ENCODE measurements around the gene AEBP2. TPM values are rescaled to one million over a fixed set of nuclear protein-coding genes. Genes with fewer than 3 reads are reported as not detected.

AEBP2 gene
- total RNA-seq, 1 donor = 19.2 TPM

DNA sequence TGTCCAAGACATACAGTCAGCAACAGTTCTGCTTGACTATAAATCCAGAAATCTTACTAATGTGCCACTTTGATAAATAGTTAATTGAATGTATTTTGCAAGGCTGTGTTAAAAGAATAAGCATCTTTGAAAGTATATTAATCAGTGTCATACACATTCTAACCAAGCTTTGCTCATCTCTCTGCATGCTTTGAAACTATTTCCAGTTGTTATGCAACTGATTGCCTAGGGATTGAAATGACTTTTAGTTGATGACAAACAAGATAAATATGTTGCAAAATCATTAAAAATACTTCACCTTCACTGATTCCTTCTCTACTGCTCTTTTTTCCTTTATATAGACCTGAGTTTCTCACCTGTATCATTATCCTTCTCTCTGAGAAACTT is 91.3 kb downstream of the AEBP2 start:
- DNase-seq (ENCODE audit: insufficient read length, low spot score, missing footprints) = peak; percentile 56
- Histone ChIP-seq H3K4me3 (ENCODE audit: insufficient read depth, low read length) (no peak overlapping the region), H3K27ac (ENCODE audit: low read depth, low read length) (no peak overlapping the region), H3K36me3 (ENCODE audit: insufficient read depth, low read length) (no peaks in the 10 kb centered on the region), H3K4me1 (ENCODE audit: insufficient read depth, low read length) (peaks cover 13% of the 10 kb centered on the region), H3K79me2 (ENCODE audit: insufficient read depth, low read length) (no peaks in the 10 kb centered on the region), H3K4me2 (ENCODE audit: insufficient read depth, low read length) (no peak overlapping the region), H3K27me3 (ENCODE audit: insufficient read depth, low read length) (no peaks in the 10 kb centered on the region), H4K20me1 (ENCODE audit: insufficient read depth, low read length) (no peaks in the 10 kb centered on the region), H3K9me3 (ENCODE audit: low read depth, low read length) (peaks cover 1% of the 10 kb centered on the region), H2AFZ (ENCODE audit: low read length) (no peak overlapping the region)
- TF ChIP-seq, protein P1, sequence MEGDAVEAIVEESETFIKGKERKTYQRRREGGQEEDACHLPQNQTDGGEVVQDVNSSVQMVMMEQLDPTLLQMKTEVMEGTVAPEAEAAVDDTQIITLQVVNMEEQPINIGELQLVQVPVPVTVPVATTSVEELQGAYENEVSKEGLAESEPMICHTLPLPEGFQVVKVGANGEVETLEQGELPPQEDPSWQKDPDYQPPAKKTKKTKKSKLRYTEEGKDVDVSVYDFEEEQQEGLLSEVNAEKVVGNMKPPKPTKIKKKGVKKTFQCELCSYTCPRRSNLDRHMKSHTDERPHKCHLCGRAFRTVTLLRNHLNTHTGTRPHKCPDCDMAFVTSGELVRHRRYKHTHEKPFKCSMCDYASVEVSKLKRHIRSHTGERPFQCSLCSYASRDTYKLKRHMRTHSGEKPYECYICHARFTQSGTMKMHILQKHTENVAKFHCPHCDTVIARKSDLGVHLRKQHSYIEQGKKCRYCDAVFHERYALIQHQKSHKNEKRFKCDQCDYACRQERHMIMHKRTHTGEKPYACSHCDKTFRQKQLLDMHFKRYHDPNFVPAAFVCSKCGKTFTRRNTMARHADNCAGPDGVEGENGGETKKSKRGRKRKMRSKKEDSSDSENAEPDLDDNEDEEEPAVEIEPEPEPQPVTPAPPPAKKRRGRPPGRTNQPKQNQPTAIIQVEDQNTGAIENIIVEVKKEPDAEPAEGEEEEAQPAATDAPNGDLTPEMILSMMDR (IDR thresholded peaks at IDR 0.05; ENCODE audit: extremely low read depth, low read depth, low read length) = no peak

- Histone ChIP-seq H3K36me3 (ENCODE audit: insufficient read depth, low read length) (no peaks in the 10 kb centered on the region), H4K20me1 (ENCODE audit: insufficient read depth, low read length) (no peaks in the 10 kb centered on the region)
- peak; percentile 37 for DNase-seq (ENCODE audit: insufficient read length, low spot score, missing footprints)
Measured at GRCh38 chr12:19533567-19533966, 94.3 kb downstream of the AEBP2 start.

DNA sequence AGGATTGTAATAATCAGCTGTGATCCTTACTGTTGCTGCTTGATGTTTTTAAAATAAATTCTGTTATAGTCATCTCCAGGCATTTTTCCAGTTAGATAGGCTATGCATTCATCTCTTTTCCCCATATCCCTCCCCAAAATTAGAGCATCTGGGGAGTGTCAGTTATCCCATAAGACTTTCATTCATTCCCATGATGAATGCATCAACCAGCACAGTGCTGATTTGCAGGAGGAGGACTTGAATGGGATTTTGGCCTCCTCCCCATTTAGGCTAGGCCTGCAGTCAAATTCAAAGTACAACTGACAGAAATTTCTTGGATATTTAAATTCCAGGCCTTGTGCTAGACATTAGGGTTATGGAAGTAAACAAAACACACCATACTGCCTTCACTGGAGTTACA is 99.8 kb downstream of the AEBP2 start:
- no peak for DNase-seq (ENCODE audit: insufficient read length, low spot score, missing footprints)
- TF ChIP-seq, protein P1 (IDR thresholded peaks at IDR 0.05; ENCODE audit: extremely low read depth, low read depth, low read length) = no peak
- Histone ChIP-seq H3K4me2 (ENCODE audit: insufficient read depth, low read length) (no peak overlapping the region), H3K9me3 (ENCODE audit: low read depth, low read length) (peaks cover 4% of the 10 kb centered on the region), H3K79me2 (ENCODE audit: insufficient read depth, low read length) (no peaks in the 10 kb centered on the region), H3K4me3 (ENCODE audit: insufficient read depth, low read length) (no peak overlapping the region), H3K27me3 (ENCODE audit: insufficient read depth, low read length) (no peaks in the 10 kb centered on the region), H4K20me1 (ENCODE audit: insufficient read depth, low read length) (no peaks in the 10 kb centered on the region), H3K4me1 (ENCODE audit: insufficient read depth, low read length) (peaks cover 2% of the 10 kb centered on the region), H2AFZ (ENCODE audit: low read length) (no peak overlapping the region), H3K27ac (ENCODE audit: low read depth, low read length) (no peak overlapping the region), H3K36me3 (ENCODE audit: insufficient read depth, low read length) (no peaks in the 10 kb centered on the region)

More at GRCh38 chr12:19533567-19533966, 94.3 kb downstream of the AEBP2 start:
- H3K79me2 ChIP-seq (ENCODE audit: insufficient read depth, low read length) = no peaks in the 10 kb centered on the region
- TF ChIP-seq, protein P1 (IDR thresholded peaks at IDR 0.05; ENCODE audit: extremely low read depth, low read depth, low read length) = no peak
- no peaks in the 10 kb centered on the region for H3K27me3 ChIP-seq (ENCODE audit: insufficient read depth, low read length)
- H3K9me3 ChIP-seq (ENCODE audit: low read depth, low read length) = peaks cover 4% of the 10 kb centered on the region
- no peak overlapping the region for H3K4me2 ChIP-seq (ENCODE audit: insufficient read depth, low read length)
- H3K4me3 ChIP-seq (ENCODE audit: insufficient read depth, low read length) = no peak overlapping the region
- H2AFZ ChIP-seq (ENCODE audit: low read length) = no peak overlapping the region
- peaks cover 13% of the 10 kb centered on the region for H3K4me1 ChIP-seq (ENCODE audit: insufficient read depth, low read length)
- H3K27ac ChIP-seq (ENCODE audit: low read depth, low read length) = no peak overlapping the region

DNA sequence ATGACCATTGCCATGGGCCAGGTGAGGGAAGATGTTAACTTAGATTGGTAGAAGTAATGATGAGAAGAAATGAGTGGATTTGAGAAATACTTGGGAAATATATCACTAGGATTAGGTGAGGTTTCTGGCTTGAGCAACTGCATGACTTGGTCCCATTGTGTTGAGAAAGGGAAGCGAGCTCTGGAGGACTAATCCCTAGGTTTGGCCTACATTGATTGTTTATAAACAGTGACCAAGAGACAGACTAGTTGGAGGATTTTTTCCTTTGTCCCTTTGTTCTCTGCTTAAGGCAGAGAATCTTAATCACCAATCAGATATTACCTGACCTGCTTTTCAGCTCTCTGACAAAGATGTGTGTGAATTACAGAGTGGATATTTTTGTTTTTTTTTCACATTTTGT is 100.5 kb downstream of the AEBP2 start:
- Histone ChIP-seq H3K9me3 (ENCODE audit: low read depth, low read length) (peaks cover 4% of the 10 kb centered on the region), H3K27me3 (ENCODE audit: insufficient read depth, low read length) (no peaks in the 10 kb centered on the region), H3K4me1 (ENCODE audit: insufficient read depth, low read length) (peaks cover 3% of the 10 kb centered on the region), H3K4me3 (ENCODE audit: insufficient read depth, low read length) (no peak overlapping the region), H3K27ac (ENCODE audit: low read depth, low read length) (no peak overlapping the region), H4K20me1 (ENCODE audit: insufficient read depth, low read length) (no peaks in the 10 kb centered on the region), H3K4me2 (ENCODE audit: insufficient read depth, low read length) (no peak overlapping the region), H2AFZ (ENCODE audit: low read length) (no peak overlapping the region), H3K79me2 (ENCODE audit: insufficient read depth, low read length) (no peaks in the 10 kb centered on the region), H3K36me3 (ENCODE audit: insufficient read depth, low read length) (no peaks in the 10 kb centered on the region)
- TF ChIP-seq, protein P1 (IDR thresholded peaks at IDR 0.05; ENCODE audit: extremely low read depth, low read depth, low read length) = no peak
- no peak for DNase-seq (ENCODE audit: insufficient read length, low spot score, missing footprints)
